HG03095 (cell line): Measurements from ENCODE around the gene LRRC56.

Experiments
- ATAC-seq: cut with Tn5 transposase; IDR thresholded peaks from one replicate; pipeline ENCODE4 v1.9.1; 2021; ENCODE audit warnings: moderate library complexity; ENCODE audit not compliant: unreplicated experiment

The LRRC56 gene

GRCh38 chr11:557328-558132 is 20.2 kb downstream of the LRRC56 start:
- ATAC-seq: no peak

DNA sequence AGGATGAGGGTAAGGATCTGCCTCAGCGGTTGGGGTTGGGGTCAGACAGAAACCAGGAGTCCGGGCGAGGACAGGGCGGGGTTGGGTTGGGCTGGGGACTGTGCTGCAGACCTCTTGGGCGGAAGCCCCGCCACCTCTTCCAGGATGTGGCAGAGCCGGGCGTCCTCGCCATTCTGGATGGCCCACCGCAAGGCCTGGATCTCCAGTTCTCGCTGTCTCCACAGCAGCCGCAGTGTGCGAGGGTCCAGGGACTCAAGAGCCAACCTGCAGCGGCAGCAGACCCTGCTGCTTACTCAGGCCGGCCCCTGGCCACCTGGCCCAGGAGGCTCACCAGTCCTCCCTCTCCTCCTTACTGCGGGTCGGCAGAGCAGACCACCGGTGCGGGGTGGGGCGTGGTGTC is 21.2 kb downstream of the LRRC56 start:
- ATAC-seq: no peak

DNA sequence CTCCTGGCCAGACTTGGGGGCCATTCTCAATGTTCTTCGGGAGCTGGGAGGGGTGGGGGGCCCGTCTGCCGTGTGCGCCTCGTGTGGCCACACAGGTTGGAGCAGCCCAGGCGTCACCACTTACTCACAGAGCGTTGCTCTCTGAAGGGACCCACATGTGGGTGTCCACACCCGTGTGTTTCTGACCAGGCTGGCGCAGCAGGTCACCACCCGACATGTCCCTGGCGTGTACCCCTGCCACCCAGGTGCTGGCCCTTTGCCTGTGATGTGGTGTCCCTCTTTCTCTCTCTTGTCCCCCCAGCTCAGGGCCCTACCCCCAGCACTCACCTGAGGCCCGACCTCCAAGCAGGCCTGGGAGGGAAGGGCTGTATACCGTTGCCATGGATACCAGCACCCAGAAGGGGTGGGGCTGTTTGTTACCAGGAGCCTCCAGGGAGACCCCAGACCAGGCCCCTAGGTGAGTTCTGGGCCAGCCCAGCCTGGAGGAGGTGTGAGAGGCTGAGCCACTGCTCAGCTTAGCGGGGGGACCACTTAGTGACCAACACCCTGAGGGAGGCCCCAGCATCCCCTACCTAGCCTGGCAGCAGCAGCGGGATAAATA is 21.8 kb downstream of the LRRC56 start:
- no peak for ATAC-seq

- ATAC-seq: no peak
Observed at GRCh38 chr11:559712-560304, 22.5 kb downstream of the LRRC56 start.

DNA sequence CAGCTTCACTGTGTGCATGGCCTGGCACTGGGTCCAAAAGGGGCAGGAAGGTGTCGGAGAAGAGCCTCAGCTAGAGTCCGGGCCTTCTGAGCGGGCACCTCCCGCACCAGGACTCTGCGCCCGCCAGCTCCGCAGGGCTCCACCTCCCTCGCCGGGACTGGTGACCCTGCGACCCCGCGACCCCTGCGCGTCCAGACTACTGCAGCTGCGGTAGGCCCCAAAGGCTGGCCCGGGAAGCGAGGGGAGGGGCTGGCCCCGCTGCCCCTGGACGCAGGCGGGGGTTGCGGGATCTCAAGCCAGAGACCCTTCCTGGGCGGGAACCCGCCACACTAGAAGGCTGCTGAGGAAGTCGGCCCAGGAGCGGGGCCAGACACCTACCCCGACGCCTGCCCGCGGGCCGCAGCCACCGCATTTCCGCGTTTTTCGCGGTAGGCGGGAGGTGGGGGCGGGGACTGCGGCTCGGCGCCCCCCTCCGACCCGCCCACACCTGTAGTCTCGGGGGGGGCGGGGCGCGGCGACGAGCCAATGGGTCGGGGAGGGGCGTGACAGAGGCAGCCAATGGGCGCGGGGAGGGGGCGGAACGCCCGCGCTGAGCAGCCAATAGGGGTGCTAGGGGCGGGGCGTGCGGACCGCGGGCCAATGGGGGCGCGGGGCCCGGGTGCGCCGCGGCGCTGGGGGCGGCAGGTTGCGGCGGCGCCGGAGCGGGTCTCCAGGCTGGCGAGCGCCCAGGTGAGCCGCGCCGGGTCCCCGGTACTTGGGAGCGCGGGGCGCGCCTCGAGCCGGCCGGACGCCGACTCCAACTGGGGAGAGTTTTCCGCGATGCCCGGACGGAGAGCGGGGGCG is 23.2 kb downstream of the LRRC56 start, which contains the start of the genes LMNTD2 and RASSF7:
LMNTD2 (minus strand) TSS at position 434 of the 843 bp plus-strand sequence; CDS start at position 412, 22 bp downstream.
RASSF7 (plus strand) TSS at position 666 of the 843 bp plus-strand sequence. CDS start 799 bp downstream, outside the sequence.
- ATAC-seq: peak; percentile 72

GRCh38 chr11:561148-562003 is 24.0 kb downstream of the LRRC56 start:
- peak; percentile 18 for ATAC-seq

DNA sequence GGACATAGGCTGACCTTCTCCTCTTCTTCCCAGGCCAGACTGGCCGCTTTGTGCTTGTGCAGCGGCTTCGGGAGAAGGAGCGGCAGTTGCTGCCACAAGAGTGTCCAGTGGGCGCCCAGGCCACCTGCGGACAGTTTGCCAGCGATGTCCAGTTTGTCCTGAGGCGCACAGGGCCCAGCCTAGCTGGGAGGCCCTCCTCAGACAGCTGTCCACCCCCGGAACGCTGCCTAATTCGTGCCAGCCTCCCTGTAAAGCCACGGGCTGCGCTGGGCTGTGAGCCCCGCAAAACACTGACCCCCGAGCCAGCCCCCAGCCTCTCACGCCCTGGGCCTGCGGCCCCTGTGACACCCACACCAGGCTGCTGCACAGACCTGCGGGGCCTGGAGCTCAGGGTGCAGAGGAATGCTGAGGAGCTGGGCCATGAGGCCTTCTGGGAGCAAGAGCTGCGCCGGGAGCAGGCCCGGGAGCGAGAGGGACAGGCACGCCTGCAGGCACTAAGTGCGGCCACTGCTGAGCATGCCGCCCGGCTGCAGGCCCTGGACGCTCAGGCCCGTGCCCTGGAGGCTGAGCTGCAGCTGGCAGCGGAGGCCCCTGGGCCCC is 24.8 kb downstream of the LRRC56 start:
- no peak for ATAC-seq

GRCh38 chr11:563066-563811 is 25.9 kb downstream of the LRRC56 start:
- no peak for ATAC-seq

DNA sequence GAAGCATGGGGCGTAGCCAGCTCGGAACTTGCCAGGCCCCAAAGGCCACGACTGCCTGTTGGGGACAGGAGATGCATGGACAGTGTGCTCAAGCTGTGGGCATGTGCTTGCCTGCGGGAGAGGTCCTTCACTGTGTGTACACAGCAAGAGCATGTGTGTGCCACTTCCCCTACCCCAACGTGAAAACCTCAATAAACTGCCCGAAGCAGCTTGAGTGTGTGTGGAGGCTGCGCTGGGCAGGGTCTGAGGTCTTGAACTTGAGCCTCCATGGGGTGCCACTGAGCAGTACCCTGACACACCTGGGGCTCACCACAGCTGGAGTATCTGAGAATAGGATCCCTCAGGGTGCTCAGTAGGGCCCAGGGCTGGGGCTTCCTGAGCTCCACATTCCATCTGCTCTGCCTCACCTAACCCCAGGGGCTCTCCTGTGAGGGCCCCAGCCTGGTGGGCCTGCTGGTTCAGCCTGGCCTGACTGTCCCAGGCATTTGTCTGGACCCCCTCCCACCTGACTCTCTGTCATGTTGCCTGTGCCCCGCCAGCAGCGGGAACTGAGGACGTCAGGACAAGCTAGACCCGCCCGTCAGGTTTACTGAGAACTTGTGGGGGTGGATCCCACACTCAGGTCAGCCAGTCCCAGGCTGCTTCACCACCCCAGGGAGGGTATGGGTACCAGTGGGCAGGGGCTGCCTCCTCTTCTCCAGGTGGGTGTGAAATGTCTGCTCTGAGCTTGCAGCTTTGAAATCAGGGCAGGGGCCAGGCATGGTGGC is 26.7 kb downstream of the LRRC56 start:
- no peak for ATAC-seq

DNA sequence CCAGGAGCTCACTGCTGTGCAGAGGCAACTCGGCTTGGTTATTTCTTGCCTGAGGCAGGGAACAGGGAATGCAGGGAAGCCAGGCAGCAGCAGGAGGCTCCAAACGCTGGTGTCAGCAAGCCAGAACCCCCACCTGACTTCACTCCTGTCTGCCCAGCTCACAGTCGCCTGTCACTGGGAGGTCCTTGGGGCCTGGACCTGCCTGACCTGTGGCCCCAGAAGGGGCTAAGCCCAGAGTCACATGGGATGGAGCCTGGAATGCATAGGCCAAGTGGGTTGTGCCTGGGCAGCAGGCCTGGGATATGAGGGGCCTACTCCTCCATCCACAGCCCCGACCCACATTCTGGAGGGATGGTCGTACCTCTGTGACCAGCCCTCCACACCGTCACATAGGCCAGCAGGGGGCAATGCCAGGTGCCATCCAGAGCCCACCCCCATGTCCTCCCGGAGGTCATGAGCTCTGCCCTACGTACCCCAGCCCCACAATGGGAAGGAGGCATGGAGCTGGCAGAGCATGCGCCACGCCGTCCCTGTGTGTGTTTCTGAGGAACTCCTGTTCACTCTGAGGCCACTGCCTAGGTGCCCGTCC is 28.7 kb downstream of the LRRC56 start:
- no peak for ATAC-seq

DNA sequence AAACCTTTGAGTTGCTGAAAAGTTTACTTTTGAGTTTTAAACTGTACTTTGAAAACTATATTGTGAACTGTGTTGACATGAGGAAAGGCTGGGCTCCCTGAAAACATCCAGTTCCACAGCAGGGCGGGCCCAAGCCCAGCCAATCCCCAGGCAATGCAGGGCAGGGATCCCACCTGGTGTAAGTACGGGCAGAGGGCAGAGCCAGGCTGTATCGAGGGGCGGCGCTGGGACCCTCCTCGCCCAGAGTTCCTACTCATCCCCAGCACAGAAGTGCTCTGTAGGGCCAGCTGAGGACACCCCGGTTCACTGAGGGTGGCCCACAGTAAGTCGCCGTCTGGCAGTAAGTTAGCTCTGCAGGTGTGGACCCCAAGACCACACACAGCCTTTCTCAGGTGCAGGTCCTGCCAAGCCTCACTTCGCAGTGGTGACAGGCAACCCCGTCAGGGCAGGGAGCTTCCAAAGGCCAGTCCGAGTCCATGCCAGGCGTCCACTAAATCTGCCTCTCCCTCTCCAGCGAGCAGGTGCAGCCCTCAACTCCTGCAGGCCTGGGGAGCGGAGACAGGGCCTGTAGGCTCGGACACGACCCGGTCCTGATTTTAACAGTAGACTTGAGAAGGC is 29.8 kb downstream of the LRRC56 start:
- ATAC-seq: no peak

DNA sequence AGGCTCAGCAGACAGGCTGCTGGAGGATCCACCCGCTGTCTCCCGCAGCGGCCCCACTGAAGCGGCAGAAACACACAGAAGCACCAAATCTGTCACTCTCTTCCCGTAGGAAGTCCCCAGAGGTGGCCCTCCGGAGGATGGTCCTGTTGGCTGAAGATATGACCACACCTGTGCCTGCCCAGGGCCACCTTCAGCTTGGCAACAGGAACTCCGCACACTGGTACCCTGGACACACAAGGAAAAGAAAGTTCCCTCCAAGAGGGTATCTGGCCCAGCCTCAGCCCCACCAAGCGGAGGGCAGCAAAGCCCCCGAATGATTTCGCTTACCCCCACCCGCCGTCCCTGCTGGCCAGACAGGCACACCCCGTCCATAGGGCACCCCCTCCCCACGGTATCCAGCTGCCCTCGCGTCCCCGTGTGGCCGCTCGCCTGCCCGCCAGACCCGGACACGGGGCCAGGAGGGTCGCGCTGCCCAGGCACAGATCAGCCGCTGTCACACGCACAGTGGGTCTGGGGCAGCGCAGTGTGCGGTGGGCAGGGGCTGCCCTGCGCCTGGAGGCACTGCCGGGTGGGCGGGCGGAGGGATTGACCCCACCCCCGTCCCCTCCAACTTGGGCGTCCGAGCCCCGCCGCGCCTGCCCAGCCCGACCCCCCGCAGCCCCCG is 30.4 kb downstream of the LRRC56 start:
- ATAC-seq: no peak

DNA sequence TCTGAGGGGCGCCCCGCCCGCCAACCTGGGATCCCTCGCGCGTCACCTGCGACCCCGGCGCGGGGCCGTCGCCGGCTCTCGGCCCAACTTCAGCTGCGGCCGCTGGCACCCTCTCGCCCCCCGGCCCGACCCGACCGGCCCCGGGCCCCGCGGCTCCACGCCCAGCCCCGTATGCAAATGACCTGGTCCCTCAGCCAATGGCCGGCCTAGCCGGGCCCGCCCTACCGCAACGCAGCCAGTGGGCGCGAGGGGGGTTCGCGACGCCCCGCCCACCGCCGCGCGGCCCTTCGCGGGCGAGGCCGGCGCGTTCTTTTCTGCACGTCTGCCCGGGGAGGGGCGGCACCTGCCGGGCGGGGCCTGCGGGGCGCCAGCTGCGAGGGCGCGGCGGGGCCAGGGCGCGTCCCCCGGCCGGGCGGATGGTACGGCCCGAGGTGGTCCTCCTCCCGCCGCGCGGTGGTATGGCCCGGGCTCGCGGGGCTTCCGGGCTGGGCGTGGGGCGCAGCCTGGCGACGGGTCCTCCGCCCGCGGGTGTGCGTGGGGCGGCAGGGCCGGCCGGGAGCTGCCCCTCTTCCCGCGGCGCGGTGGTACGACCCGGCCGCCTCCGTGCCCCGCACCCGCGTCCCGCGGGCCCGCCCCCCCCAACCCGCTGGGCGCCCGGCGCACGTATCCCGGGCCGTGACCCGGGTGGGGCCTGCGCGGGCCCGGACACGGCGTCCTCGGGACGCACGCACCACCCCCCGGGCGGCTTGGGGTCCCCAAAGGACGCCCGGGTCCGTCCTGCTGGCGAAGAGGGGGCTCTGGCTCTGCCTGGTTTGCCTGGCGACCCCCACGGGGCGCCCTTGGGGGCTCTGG is 31.2 kb downstream of the LRRC56 start:
- peak; percentile 82 for ATAC-seq

DNA sequence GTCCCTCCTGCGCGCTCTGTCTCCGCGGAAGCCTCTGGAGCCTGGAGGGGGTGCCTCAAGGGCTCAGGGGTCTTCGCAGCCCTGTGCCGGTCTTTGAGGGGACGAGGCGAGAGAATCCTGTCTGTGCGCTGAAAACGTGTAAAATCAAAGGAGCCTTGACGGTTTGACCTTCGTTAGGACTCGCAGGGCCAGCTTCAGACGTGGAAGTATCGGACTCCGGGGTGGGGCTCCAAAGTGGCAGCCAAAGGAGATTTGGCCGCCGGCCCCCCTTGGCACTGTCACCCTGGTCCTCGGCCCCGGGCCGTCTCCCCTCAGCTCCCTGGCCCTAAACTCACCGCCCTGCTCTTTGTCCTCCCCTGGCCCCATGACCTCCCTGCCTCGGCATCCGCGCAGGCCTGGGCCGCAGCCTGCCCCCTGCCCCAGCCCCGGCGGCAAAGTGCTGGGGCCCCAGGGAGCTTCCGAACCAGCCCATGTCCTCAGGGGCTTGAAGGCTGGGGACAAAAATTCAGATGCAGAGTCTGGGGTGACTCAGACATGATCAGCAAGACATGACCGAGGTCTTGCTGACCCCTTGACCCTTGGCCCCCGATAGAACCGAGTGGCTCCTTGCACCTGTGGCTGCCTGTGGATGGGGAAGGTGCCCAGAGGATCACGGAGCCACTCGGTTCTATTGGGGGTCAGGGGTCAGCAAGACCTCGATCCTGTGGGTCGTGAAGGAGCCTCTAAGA is 32.0 kb downstream of the LRRC56 start:
- ATAC-seq: no peak

GRCh38 chr11:571802-572185 is 34.5 kb downstream of the LRRC56 start:
- no peak for ATAC-seq
